Measurements from ENCODE around the gene TCEA3.

DNA sequence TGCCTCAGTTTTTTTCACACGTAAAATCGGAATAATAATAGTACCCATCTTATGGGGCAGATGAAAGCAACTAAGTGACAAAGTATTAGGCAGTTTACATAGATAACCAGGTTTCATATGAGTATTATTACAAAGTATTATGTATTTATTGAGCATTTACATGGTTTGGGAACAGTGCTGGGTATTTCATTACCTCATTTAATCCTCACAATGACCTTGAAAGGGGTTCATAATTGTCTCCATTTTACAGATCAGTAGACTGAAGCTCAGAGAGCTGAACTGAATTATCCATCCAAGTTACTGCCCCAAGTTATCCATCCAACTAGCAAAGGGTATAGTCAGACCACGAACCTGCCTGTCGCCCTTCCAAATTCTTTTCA lies 21.2 kb downstream of the TCEA3 start:
- TF ChIP-seq, protein P1, sequence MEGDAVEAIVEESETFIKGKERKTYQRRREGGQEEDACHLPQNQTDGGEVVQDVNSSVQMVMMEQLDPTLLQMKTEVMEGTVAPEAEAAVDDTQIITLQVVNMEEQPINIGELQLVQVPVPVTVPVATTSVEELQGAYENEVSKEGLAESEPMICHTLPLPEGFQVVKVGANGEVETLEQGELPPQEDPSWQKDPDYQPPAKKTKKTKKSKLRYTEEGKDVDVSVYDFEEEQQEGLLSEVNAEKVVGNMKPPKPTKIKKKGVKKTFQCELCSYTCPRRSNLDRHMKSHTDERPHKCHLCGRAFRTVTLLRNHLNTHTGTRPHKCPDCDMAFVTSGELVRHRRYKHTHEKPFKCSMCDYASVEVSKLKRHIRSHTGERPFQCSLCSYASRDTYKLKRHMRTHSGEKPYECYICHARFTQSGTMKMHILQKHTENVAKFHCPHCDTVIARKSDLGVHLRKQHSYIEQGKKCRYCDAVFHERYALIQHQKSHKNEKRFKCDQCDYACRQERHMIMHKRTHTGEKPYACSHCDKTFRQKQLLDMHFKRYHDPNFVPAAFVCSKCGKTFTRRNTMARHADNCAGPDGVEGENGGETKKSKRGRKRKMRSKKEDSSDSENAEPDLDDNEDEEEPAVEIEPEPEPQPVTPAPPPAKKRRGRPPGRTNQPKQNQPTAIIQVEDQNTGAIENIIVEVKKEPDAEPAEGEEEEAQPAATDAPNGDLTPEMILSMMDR (optimal IDR thresholded peaks at IDR 0.05 in 1 of 3, IDR thresholded peaks at IDR 0.05 in 1 of 3, conservative IDR thresholded peaks at IDR 0.05 in 1 of 3; ENCODE audit: extremely low read depth in 1 of 3, insufficient read depth in 2 of 3, low read length in 3 of 3): no peak
- TF ChIP-seq EZH2 (IDR thresholded peaks at IDR 0.05; ENCODE audit: low read length): no peak

All from keratinocyte (primary cell).